ENCODE results near the gene NARF. TPM values are rescaled to one million over a fixed set of nuclear protein-coding genes. Genes with fewer than 3 reads are reported as not detected.

Gene NARF
- polyA plus RNA-seq, 1 experiment, result 76.1 TPM

GRCh38 chr17:82495844-82496528, 37.4 kb downstream of the NARF start:
- ChIA-PET CTCF (no interaction called here), POLR2A (interaction anchor here (0.6 to 1.2 kb wide), 2 partner anchors 10 to 24 kb away, joined by 3 read pairs; partner anchors contain the start of gene FOXK2)
- no peak for TF ChIP-seq CTCF (IDR thresholded peaks at IDR 0.05; ENCODE audit: low read depth, low read length)
- H3K27me3 ChIP-seq (ENCODE audit: control insufficient read depth, insufficient read depth, low read length), result no peaks in the 10 kb centered on the region
- no peak overlapping the region for H3K4me3 ChIP-seq (ENCODE audit: low read depth, low read length)
- no peak for DNase-seq (ENCODE audit: low read depth, low spot score)
- no peak overlapping the region for H3K27ac ChIP-seq (ENCODE audit: low read depth, low read length)
- no peaks in the 10 kb centered on the region; the same call in 1 of the 2 replicates for H3K9me3 ChIP-seq (ENCODE audit: control insufficient read depth, insufficient read depth, low read length)

- no peaks in the 10 kb centered on the region for H3K27me3 ChIP-seq (ENCODE audit: control insufficient read depth, insufficient read depth, low read length)
- H3K4me3 ChIP-seq (ENCODE audit: low read depth, low read length), result peak overlapping the region; percentile 71
- ChIA-PET CTCF (interaction anchor here (0.5 to 1.2 kb wide), 3 partner anchors 50 to 159 kb away, joined by 3 to 4 read pairs (median 3); no protein-coding TSS in a partner anchor), POLR2A (interaction anchor here (1.2 kb wide), 1 partner anchor 23 kb away, joined by 3 read pairs; the partner anchor contains the start of gene FOXK2)
- no peak for TF ChIP-seq CTCF (IDR thresholded peaks at IDR 0.05; ENCODE audit: low read depth, low read length)
- H3K27ac ChIP-seq (ENCODE audit: low read depth, low read length), result no peak overlapping the region
- peak; percentile 84 for DNase-seq (ENCODE audit: low read depth, low spot score)
- H3K9me3 ChIP-seq (ENCODE audit: control insufficient read depth, insufficient read depth, low read length), result no peaks in the 10 kb centered on the region; the same call in 1 of the 2 replicates
Observed at GRCh38 chr17:82496529-82497434, 38.2 kb downstream of the NARF start.

- DNase-seq (ENCODE audit: low read depth, low spot score), result peak; percentile 55
- CTCF ChIA-PET, result interaction anchor here (0.5 to 1.2 kb wide), 3 partner anchors 50 to 160 kb away, joined by 3 to 4 read pairs (median 3); no protein-coding TSS in a partner anchor
Observed at GRCh38 chr17:82497483-82498405, 39.2 kb downstream of the NARF start.

GRCh38 chr17:82502207-82502606, 43.7 kb downstream of the NARF start:
- H3K9me3 ChIP-seq (ENCODE audit: control insufficient read depth, insufficient read depth, low read length), result no peaks in the 10 kb centered on the region; the same call in 1 of the 2 replicates
- no peak for TF ChIP-seq CTCF (IDR thresholded peaks at IDR 0.05; ENCODE audit: low read depth, low read length)
- CTCF ChIA-PET, result interaction anchor here (0.7 kb wide), 1 partner anchor 297 kb away, joined by 7 read pairs; no protein-coding TSS in a partner anchor
- H3K4me3 ChIP-seq (ENCODE audit: low read depth, low read length), result no peak overlapping the region
- no peak overlapping the region for H3K27ac ChIP-seq (ENCODE audit: low read depth, low read length)
- no peak for DNase-seq (ENCODE audit: low read depth, low spot score)
- H3K27me3 ChIP-seq (ENCODE audit: control insufficient read depth, insufficient read depth, low read length), result no peaks in the 10 kb centered on the region
- POLR2A ChIA-PET, result no interaction called here

More at GRCh38 chr17:82497483-82498405, 39.2 kb downstream of the NARF start:
- TF ChIP-seq CTCF (IDR thresholded peaks at IDR 0.05; ENCODE audit: low read depth, low read length), result no peak
- Histone ChIP-seq H3K27me3 (ENCODE audit: control insufficient read depth, insufficient read depth, low read length) (no peaks in the 10 kb centered on the region), H3K9me3 (ENCODE audit: control insufficient read depth, insufficient read depth, low read length) (no peaks in the 10 kb centered on the region; the same call in 1 of the 2 replicates), H3K4me3 (ENCODE audit: low read depth, low read length) (peak overlapping the region; percentile 60), H3K27ac (ENCODE audit: low read depth, low read length) (peak overlapping the region; percentile 65)
- POLR2A ChIA-PET, result no interaction called here
